Choroid plexus epithelial cell (primary cell): ENCODE data around the gene NALCN.

ENCODE experiments used
- DNase-seq: peaks from one replicate; pipeline ENCODE4 v3.0.0-alpha.2; 2010; ENCODE audit warnings: low read depth
- H3K4me3 ChIP-seq: 2 replicates; pipeline ENCODE4 v1.5.1; 2011; ENCODE audit warnings: low read depth, mild to moderate bottlenecking, control low read depth, low read length, moderate library complexity
- CTCF ChIP-seq: conservative IDR thresholded peaks from 2 replicates; pipeline ENCODE4 v1.5.1; 2011; ENCODE audit warnings: low read depth, mild to moderate bottlenecking, control low read depth, inconsistent platforms, low read length, moderate library complexity

Gene NALCN

GRCh38 chr13:101452519-101453485 is 36.5 kb upstream of the NALCN start, which contains the start of gene ITGBL1:
TSS of gene ITGBL1 (plus strand) at chr13:101452675. CDS start at chr13:101452834, 159 bp downstream.
- peak; percentile 64 for DNase-seq

GRCh38 chr13:101451641-101452040 is 35.3 kb upstream of the NALCN start:
- TF ChIP-seq CTCF, result no peak
- DNase-seq, result no peak
- H3K4me3 ChIP-seq, result no peak overlapping the region

More at GRCh38 chr13:101452519-101453485, 36.5 kb upstream of the NALCN start, which contains the start of gene ITGBL1:
- peak; percentile 6 for TF ChIP-seq CTCF
- peak within 1 kb of the TSS; percentile 67 for H3K4me3 ChIP-seq

- DNase-seq, result no peak
- TF ChIP-seq CTCF, result no peak
- no peak overlapping the region for H3K4me3 ChIP-seq
Measured at GRCh38 chr13:101450749-101451130, 34.4 kb upstream of the NALCN start.

- no peak overlapping the region for H3K4me3 ChIP-seq
- DNase-seq, result peak; percentile 77
- no peak for TF ChIP-seq CTCF
Measured at GRCh38 chr13:101449790-101450748, 33.8 kb upstream of the NALCN start.

- no peak overlapping the region for H3K4me3 ChIP-seq
- peak; percentile 31 for DNase-seq
- no peak for TF ChIP-seq CTCF
Measured at GRCh38 chr13:101447852-101448251, 31.5 kb upstream of the NALCN start.

GRCh38 chr13:101434486-101434885 is 18.2 kb upstream of the NALCN start:
- H3K4me3 ChIP-seq, result no peak overlapping the region
- no peak for TF ChIP-seq CTCF
- DNase-seq, result no peak
